GM12878 (cell line): ENCODE results near the gene USP35. TPM values are rescaled to one million over a fixed set of nuclear protein-coding genes. Genes with fewer than 3 reads are reported as not detected.

Experiments used
- ATAC-seq: fragments of 200-7000 bp; cut with Tn5 transposase; 3 replicates; pipeline ENCODE4 v1.9.1; 2020; ENCODE audit warnings: mild to moderate bottlenecking, moderate library complexity
- BruUV-seq: library from RNA; stranded (reverse); fragments of 400-500 nt; replicated peaks from 2 replicates; lab custom pipeline; 2021; lab: Mats Ljungman, UMichigan
- CTCF ChIA-PET: fragments of 300-600 bp; sonication (Branson Sonifier 250); formaldehyde crosslinking; extraction: SDS; loops from one replicate; lab custom pipeline; 2021; ENCODE audit warnings: inconsistent platforms; lab: Yijun Ruan, JAX
- POLR2A ChIA-PET: fragments of 350-600 bp; formaldehyde crosslinking; extraction: SDS; loops from one replicate; lab custom pipeline; 2021; ENCODE audit warnings: inconsistent platforms; lab: Charles Lee
- RAD21 ChIA-PET: fragments of 300-600 bp; sonication (Branson Sonifier 250); formaldehyde crosslinking; loops from one replicate; lab custom pipeline; 2023; ENCODE audit warnings: antibody characterized with exemption; ENCODE audit not compliant: unreplicated experiment; lab: Charles Lee
- SMC1A ChIA-PET: fragments of 300-600 bp; sonication (Branson Sonifier 250); formaldehyde crosslinking; loops from one replicate; lab custom pipeline; 2023; ENCODE audit not compliant: unreplicated experiment, uncharacterized antibody; lab: Charles Lee
- DNase-seq: peaks from one replicate; pipeline ENCODE4 v3.0.0-alpha.2; 2011; ENCODE audit warnings: low read depth, low spot score
- FAIRE-seq: peaks from 3 replicates; lab custom pipeline; 2011; peaks lifted over from hg19 to GRCh38; lab: Jason Lieb, UNC
- H2AFZ ChIP-seq: 2 replicates; pipeline ENCODE4 v1.6.0; 2011; ENCODE audit warnings: low read depth, low read length, control low read depth; ENCODE audit not compliant: control insufficient read depth
- H3K27ac ChIP-seq: 2 replicates; pipeline ENCODE4 v1.5.1; 2011; ENCODE audit warnings: control low read depth; ENCODE audit not compliant: control insufficient read depth, insufficient read depth
- H3K27me3 ChIP-seq, 2 experiments: replicated peaks in 1 of 2; 2 replicates each; pipeline versions ENCODE4 v1.6.0 to v1.6.1; 2011; ENCODE audit warnings: low read length in 1 of 2; ENCODE audit not compliant: control insufficient read depth in 2 of 2, insufficient read depth in 2 of 2
- H3K36me3 ChIP-seq, 2 experiments: 2 replicates each; pipeline ENCODE4 v1.5.1; 2011; ENCODE audit warnings: low read length in 1 of 2; ENCODE audit not compliant: control insufficient read depth in 2 of 2, insufficient read depth in 2 of 2
- H3K4me1 ChIP-seq: 2 replicates; pipeline ENCODE4 v1.6.1; 2011; ENCODE audit warnings: mild to moderate bottlenecking, low read length, moderate library complexity, mixed read lengths; ENCODE audit not compliant: control insufficient read depth, insufficient read depth
- H3K4me2 ChIP-seq: 2 replicates; pipeline ENCODE4 v1.6.0; 2011; ENCODE audit warnings: control low read depth; ENCODE audit not compliant: control insufficient read depth, insufficient read depth
- H3K4me3 ChIP-seq: fragments of 200-600 bp; sonication (generic); 2 replicates; pipeline ENCODE4 v1.5.1; 2016
- H3K79me2 ChIP-seq: 2 replicates; pipeline ENCODE4 v1.6.0; 2011; ENCODE audit warnings: low read length; ENCODE audit not compliant: control insufficient read depth, insufficient read depth
- H3K9ac ChIP-seq: 2 replicates; pipeline ENCODE4 v1.8.0; 2011; ENCODE audit warnings: low read length, control low read depth, mixed read lengths; ENCODE audit not compliant: control insufficient read depth, insufficient read depth
- H3K9me3 ChIP-seq: replicated peaks from 3 replicates; pipeline ENCODE4 v1.5.1; 2011; ENCODE audit warnings: mild to moderate bottlenecking, low read length; ENCODE audit not compliant: control insufficient read depth, insufficient read depth
- H4K20me1 ChIP-seq: 2 replicates; pipeline ENCODE4 v1.6.0; 2011; ENCODE audit not compliant: control insufficient read depth, insufficient read depth
- CHD4 ChIP-seq: fragments of 200-600 bp; sonication (generic); IDR thresholded peaks from 2 replicates; pipeline ENCODE4 v1.6.1; 2016; ENCODE audit warnings: mild to moderate bottlenecking
- EZH2 ChIP-seq: IDR thresholded peaks from 2 replicates; pipeline ENCODE4 v1.6.1; 2012; ENCODE audit warnings: low read depth, mild to moderate bottlenecking, control low read depth, inconsistent platforms, low read length, borderline replicate concordance; ENCODE audit not compliant: control insufficient read depth
- FOS ChIP-seq: IDR thresholded peaks from 3 replicates; pipeline ENCODE4 v1.6.1; 2011; ENCODE audit warnings: borderline replicate concordance; ENCODE audit not compliant: insufficient read length; ENCODE audit errors: extremely low read depth
- HDAC6 ChIP-seq: fragments of 200-600 bp; sonication (generic); IDR thresholded peaks from one replicate; pipeline ENCODE4 v1.8.0; 2017; ENCODE audit warnings: antibody characterized with exemption; ENCODE audit not compliant: unreplicated experiment
- NFXL1 ChIP-seq: fragments of 450-650 bp; IDR thresholded peaks from 2 replicates; pipeline ENCODE4 v1.6.1; 2017; ENCODE audit warnings: antibody characterized with exemption, mild to moderate bottlenecking, borderline replicate concordance
- NR2F1 ChIP-seq: fragments of 450-650 bp; conservative IDR thresholded peaks from 2 replicates; pipeline ENCODE4 v1.6.1; 2017; ENCODE audit warnings: mild to moderate bottlenecking
- POU2F2 ChIP-seq: IDR thresholded peaks from 3 replicates; pipeline ENCODE4 v1.6.1; 2011; ENCODE audit warnings: low read depth, mild to moderate bottlenecking, low read length, borderline replicate concordance
- TCF12 ChIP-seq: IDR thresholded peaks from 2 replicates; pipeline ENCODE4 v1.6.1; 2011; ENCODE audit warnings: low read depth, mild to moderate bottlenecking, low read length
- WGBS: methylation state at CpG from one replicate; pipeline ENCODE4 v1.1.6; 2016; ENCODE audit warnings: low lambda C conversion rate; ENCODE audit not compliant: insufficient replicate concordance, insufficient coverage; ENCODE audit errors: missing lambda C conversion rate; 5-methylcytosine and 5-hydroxymethylcytosine counted together
- in situ Hi-C: fragments of 300-500 bp; cut with MboI; formaldehyde crosslinking; loops from 9 replicates; pipeline ENCODE4 v1.14.3; 2018; ENCODE audit warnings: mixed read lengths
- intact Hi-C: fragments of 100-400 bp; cut with micrococcal nuclease; formaldehyde crosslinking; loops from one replicate; pipeline ENCODE4 v1.14.2; 2022; ENCODE audit not compliant: unreplicated experiment
- polyA plus RNA-seq, 11 experiments: library from polyadenylated mRNA; depleted of rRNA in 4 of 11; unstranded in 6 of 11; stranded (reverse) in 5 of 11; fragments of >200 nt; fragmentation: Nextera tagmentation in 4 of 11; fragmentation: Illumina TruSeq in 1 of 11; extraction: Ambion mirVana in 4 of 11; extraction: Trizol in 1 of 11; gene quantifications; 1 replicate in 1 of 11; 2 replicates in 10 of 11; pipeline versions ENCODE4 v1.2.1 to v1.2.3, GENCODE V29; 2011 to 2016; ENCODE audit warnings: inconsistent platforms in 2 of 11, missing spikeins in 2 of 11, low read depth in 1 of 11
- total RNA-seq, 4 experiments: library from RNA; depleted of rRNA in 3 of 4; stranded (reverse); fragments of >200 nt in 3 of 4; fragmentation: Illumina TruSeq in 1 of 4; extraction: Trizol in 1 of 4; gene quantifications; 2 replicates each; pipeline versions ENCODE4 v1.2.1 to v1.2.3, GENCODE V29; 2013 to 2021
- TF ChIP-seq, protein P1 (sequence below): IDR thresholded peaks from 2 replicates; pipeline ENCODE4 v1.6.1; 2012; ENCODE audit warnings: low read depth, low read length, improper control_type of control experiment
- TF ChIP-seq, protein P2 (sequence below): fragments of 450-650 bp; IDR thresholded peaks from 2 replicates; pipeline ENCODE4 v1.6.1; 2017; ENCODE audit warnings: low read depth, mild to moderate bottlenecking, moderate library complexity
- TF ChIP-seq, protein P3 (sequence below): fragments of 450-650 bp; IDR thresholded peaks from 2 replicates; pipeline ENCODE4 v1.6.1; 2016; ENCODE audit warnings: mild to moderate bottlenecking, moderate library complexity, borderline replicate concordance
- TF ChIP-seq, protein P4 (sequence below): fragments of 450-650 bp; IDR thresholded peaks from 2 replicates; pipeline ENCODE4 v1.6.1; 2017; ENCODE audit warnings: mild to moderate bottlenecking, moderate library complexity

Gene USP35
- total and polyA plus RNA-seq, 10 of the 15 experiments (the other 5 are each of a cell fraction or from before 2014, with no cell fraction given), result 0.13 to 6.4 (median 3.1) TPM; not detected in 1

DNA sequence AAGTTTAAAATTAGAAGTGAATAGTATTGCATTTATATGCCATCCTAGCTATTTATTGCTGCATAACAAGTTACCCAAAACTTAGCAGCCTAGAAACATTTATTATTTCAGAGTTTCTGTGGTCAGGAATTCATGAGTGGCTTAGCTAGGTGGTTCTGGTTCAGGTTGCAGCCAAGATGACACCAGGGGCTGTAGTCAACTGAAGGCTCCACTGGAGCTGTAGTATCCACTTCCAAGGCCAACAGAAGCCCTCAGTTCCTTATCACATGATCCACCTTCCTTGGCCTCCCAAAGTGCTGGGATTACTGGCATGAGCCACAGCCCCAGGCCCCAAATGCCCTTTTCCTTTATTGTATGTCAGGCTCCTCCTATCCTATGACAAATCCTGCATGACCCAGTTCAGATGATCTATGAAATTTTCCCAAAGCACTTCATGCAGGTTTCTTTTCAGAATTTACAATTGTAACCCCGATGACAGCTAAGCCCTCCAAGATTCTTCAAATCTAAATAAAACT is 43.2 kb upstream of the USP35 start:
- ChIA-PET POLR2A (interaction anchor here (1.1 kb wide), 1 partner anchor 14 kb away, joined by 5 read pairs; no protein-coding TSS in a partner anchor), SMC1A (interaction anchor here (0.8 to 1.1 kb wide), 3 partner anchors 9 to 215 kb away, joined by 3 read pairs; no protein-coding TSS in a partner anchor), CTCF (no interaction called here), RAD21 (no interaction called here)
- in situ Hi-C loops (no loop called here), intact Hi-C loops (no loop called here)
- no peak overlapping the region for H3K4me3 ChIP-seq
- no peaks in the 10 kb centered on the region for H3K36me3 ChIP-seq
- 100% methylated on average over 1 of the region's 1 CpG for WGBS
- H4K20me1 ChIP-seq, result no peaks in the 10 kb centered on the region
- H3K27ac ChIP-seq, result no peak overlapping the region
- no peak overlapping the region for H2AFZ ChIP-seq
- H3K27me3 ChIP-seq, result no peaks in the 10 kb centered on the region
- H3K4me1 ChIP-seq, result peaks cover 4% of the 10 kb centered on the region; the same call in 1 of the 2 replicates
- no TSS peak for BruUV-seq
- no peak overlapping the region for H3K9ac ChIP-seq
- H3K9me3 ChIP-seq, result no peaks in the 10 kb centered on the region; the same call in 2 of the 3 replicates
- H3K4me2 ChIP-seq, result no peak overlapping the region
- ATAC-seq (no peak), FAIRE-seq (no peak), DNase-seq (no peak)
- H3K79me2 ChIP-seq, result peaks cover 2% of the 10 kb centered on the region
- TF ChIP-seq NFXL1 (no peak), NR2F1 (no peak), POU2F2 (no peak), TCF12 (no peak), CHD4 (no peak), HDAC6 (no peak), FOS (no peak), EZH2 (no peak)
- TF ChIP-seq, protein P1, sequence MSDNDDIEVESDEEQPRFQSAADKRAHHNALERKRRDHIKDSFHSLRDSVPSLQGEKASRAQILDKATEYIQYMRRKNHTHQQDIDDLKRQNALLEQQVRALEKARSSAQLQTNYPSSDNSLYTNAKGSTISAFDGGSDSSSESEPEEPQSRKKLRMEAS, result no peak
- TF ChIP-seq, protein P2, sequence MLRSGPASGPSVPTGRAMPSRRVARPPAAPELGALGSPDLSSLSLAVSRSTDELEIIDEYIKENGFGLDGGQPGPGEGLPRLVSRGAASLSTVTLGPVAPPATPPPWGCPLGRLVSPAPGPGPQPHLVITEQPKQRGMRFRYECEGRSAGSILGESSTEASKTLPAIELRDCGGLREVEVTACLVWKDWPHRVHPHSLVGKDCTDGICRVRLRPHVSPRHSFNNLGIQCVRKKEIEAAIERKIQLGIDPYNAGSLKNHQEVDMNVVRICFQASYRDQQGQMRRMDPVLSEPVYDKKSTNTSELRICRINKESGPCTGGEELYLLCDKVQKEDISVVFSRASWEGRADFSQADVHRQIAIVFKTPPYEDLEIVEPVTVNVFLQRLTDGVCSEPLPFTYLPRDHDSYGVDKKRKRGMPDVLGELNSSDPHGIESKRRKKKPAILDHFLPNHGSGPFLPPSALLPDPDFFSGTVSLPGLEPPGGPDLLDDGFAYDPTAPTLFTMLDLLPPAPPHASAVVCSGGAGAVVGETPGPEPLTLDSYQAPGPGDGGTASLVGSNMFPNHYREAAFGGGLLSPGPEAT, result no peak
- TF ChIP-seq, protein P3, sequence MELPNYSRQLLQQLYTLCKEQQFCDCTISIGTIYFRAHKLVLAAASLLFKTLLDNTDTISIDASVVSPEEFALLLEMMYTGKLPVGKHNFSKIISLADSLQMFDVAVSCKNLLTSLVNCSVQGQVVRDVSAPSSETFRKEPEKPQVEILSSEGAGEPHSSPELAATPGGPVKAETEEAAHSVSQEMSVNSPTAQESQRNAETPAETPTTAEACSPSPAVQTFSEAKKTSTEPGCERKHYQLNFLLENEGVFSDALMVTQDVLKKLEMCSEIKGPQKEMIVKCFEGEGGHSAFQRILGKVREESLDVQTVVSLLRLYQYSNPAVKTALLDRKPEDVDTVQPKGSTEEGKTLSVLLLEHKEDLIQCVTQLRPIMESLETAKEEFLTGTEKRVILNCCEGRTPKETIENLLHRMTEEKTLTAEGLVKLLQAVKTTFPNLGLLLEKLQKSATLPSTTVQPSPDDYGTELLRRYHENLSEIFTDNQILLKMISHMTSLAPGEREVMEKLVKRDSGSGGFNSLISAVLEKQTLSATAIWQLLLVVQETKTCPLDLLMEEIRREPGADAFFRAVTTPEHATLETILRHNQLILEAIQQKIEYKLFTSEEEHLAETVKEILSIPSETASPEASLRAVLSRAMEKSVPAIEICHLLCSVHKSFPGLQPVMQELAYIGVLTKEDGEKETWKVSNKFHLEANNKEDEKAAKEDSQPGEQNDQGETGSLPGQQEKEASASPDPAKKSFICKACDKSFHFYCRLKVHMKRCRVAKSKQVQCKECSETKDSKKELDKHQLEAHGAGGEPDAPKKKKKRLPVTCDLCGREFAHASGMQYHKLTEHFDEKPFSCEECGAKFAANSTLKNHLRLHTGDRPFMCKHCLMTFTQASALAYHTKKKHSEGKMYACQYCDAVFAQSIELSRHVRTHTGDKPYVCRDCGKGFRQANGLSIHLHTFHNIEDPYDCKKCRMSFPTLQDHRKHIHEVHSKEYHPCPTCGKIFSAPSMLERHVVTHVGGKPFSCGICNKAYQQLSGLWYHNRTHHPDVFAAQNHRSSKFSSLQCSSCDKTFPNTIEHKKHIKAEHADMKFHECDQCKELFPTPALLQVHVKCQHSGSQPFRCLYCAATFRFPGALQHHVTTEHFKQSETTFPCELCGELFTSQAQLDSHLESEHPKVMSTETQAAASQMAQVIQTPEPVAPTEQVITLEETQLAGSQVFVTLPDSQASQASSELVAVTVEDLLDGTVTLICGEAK, result no peak
- TF ChIP-seq, protein P4, sequence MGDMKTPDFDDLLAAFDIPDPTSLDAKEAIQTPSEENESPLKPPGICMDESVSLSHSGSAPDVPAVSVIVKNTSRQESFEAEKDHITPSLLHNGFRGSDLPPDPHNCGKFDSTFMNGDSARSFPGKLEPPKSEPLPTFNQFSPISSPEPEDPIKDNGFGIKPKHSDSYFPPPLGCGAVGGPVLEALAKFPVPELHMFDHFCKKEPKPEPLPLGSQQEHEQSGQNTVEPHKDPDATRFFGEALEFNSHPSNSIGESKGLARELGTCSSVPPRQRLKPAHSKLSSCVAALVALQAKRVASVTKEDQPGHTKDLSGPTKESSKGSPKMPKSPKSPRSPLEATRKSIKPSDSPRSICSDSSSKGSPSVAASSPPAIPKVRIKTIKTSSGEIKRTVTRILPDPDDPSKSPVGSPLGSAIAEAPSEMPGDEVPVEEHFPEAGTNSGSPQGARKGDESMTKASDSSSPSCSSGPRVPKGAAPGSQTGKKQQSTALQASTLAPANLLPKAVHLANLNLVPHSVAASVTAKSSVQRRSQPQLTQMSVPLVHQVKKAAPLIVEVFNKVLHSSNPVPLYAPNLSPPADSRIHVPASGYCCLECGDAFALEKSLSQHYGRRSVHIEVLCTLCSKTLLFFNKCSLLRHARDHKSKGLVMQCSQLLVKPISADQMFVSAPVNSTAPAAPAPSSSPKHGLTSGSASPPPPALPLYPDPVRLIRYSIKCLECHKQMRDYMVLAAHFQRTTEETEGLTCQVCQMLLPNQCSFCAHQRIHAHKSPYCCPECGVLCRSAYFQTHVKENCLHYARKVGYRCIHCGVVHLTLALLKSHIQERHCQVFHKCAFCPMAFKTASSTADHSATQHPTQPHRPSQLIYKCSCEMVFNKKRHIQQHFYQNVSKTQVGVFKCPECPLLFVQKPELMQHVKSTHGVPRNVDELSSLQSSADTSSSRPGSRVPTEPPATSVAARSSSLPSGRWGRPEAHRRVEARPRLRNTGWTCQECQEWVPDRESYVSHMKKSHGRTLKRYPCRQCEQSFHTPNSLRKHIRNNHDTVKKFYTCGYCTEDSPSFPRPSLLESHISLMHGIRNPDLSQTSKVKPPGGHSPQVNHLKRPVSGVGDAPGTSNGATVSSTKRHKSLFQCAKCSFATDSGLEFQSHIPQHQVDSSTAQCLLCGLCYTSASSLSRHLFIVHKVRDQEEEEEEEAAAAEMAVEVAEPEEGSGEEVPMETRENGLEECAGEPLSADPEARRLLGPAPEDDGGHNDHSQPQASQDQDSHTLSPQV, result no peak
